ENCODE results near the gene RHOF. TPM values are rescaled to one million over a fixed set of nuclear protein-coding genes. Genes with fewer than 3 reads are reported as not detected.

RHOF gene
- total RNA-seq, 2 donors from 2014 or later = 31.0 to 35.6 TPM

DNA sequence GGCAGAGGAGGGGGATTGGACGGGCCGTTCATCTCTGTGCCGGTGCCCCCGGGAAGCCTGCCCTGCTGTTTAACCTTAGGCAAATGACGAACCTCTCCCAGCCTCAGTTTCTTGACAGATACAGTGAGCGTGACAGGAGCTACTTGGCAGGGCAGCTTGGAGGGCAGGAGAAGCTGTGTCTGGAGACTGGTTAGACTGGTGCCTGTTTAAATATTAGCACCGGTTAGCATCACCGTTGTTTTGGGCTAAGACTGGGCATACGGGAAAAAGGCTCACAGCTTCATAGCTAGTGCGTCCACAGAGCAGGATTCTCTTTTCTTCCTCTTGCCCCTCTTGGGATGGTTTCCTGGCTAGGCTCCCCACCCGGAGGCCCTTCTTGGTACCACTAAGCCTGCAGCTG lies 38.7 kb downstream of the RHOF start:
- Histone ChIP-seq H3K36me3 (ENCODE audit: control insufficient read depth, insufficient read depth, low read length) (peaks cover 27% of the 10 kb centered on the region), H3K27ac (ENCODE audit: low read depth, low read length) (no peak overlapping the region), H3K9ac (ENCODE audit: extremely low read depth, low read length, poor library complexity, severe bottlenecking) (no peak overlapping the region), H3K9me3 (ENCODE audit: control insufficient read depth, low read length) (no peaks in the 10 kb centered on the region), H3K4me1 (ENCODE audit: control insufficient read depth, insufficient read depth, low read length) (no peaks in the 10 kb centered on the region), H3K27me3 (ENCODE audit: control insufficient read depth, insufficient read depth, low read length, poor library complexity, severe bottlenecking) (no peaks in the 10 kb centered on the region), H3K4me3 (ENCODE audit: low read length) (no peak overlapping the region)
- Mint-ChIP-seq H3K36me3 (ENCODE audit: low read depth) (peaks cover 35% of the 10 kb centered on the region), H3K9me3 (no peaks in the 10 kb centered on the region), H3K27ac (no peak overlapping the region), H3K4me3 (no peak overlapping the region), H3K4me1 (no peaks in the 10 kb centered on the region), H3K27me3 (ENCODE audit: insufficient read depth) (no peaks in the 10 kb centered on the region)
- no peak for DNase-seq
- TF ChIP-seq, protein P1, sequence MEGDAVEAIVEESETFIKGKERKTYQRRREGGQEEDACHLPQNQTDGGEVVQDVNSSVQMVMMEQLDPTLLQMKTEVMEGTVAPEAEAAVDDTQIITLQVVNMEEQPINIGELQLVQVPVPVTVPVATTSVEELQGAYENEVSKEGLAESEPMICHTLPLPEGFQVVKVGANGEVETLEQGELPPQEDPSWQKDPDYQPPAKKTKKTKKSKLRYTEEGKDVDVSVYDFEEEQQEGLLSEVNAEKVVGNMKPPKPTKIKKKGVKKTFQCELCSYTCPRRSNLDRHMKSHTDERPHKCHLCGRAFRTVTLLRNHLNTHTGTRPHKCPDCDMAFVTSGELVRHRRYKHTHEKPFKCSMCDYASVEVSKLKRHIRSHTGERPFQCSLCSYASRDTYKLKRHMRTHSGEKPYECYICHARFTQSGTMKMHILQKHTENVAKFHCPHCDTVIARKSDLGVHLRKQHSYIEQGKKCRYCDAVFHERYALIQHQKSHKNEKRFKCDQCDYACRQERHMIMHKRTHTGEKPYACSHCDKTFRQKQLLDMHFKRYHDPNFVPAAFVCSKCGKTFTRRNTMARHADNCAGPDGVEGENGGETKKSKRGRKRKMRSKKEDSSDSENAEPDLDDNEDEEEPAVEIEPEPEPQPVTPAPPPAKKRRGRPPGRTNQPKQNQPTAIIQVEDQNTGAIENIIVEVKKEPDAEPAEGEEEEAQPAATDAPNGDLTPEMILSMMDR (conservative IDR thresholded peaks at IDR 0.05) = no peak
- 91 to 93% methylated on average over 11 of the region's 11 CpGs for WGBS, 2 experiments (ENCODE audit: insufficient coverage in 1 of 2, insufficient read length in 1 of 2)

DNA sequence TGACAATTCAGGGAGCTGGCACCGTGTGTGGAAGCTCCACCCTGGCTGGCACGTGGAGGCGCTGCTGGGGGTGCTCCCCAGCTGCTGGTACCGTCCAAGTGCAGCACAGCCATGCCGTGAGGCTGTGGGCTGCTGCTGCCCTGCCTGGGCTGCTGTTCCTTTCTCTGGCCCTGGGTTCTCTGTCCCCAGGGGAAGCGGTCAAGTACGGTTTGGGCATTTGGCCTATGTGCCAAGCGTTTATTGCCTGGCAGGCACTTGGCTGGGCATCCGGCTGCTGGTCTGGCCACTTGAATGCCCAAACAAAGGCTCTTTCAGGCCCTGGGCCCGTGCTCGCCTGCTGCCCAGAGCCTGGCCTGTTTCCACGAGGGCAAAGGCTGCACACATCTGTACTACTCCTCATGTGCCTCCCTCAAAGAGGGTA lies 39.6 kb downstream of the RHOF start:
- H3K4me1 Mint-ChIP-seq = peaks cover 3% of the 10 kb centered on the region
- no peak overlapping the region for H3K4me3 ChIP-seq (ENCODE audit: low read length)
- H3K36me3 Mint-ChIP-seq (ENCODE audit: low read depth) = peaks cover 39% of the 10 kb centered on the region
- no peak for DNase-seq
- TF ChIP-seq, protein P1 (conservative IDR thresholded peaks at IDR 0.05) = no peak
- H3K27ac Mint-ChIP-seq = no peak overlapping the region
- no peaks in the 10 kb centered on the region for H3K9me3 ChIP-seq (ENCODE audit: control insufficient read depth, low read length)
- no peak overlapping the region for H3K27ac ChIP-seq (ENCODE audit: low read depth, low read length)
- no peaks in the 10 kb centered on the region for H3K27me3 ChIP-seq (ENCODE audit: control insufficient read depth, insufficient read depth, low read length, poor library complexity, severe bottlenecking)
- 92 to 95% methylated on average over 12 of the region's 12 CpGs for WGBS, 2 experiments (ENCODE audit: insufficient coverage in 1 of 2, insufficient read length in 1 of 2)
- peaks cover 27% of the 10 kb centered on the region for H3K36me3 ChIP-seq (ENCODE audit: control insufficient read depth, insufficient read depth, low read length)
- H3K4me3 Mint-ChIP-seq = no peak overlapping the region
- H3K9me3 Mint-ChIP-seq = no peaks in the 10 kb centered on the region
- H3K9ac ChIP-seq (ENCODE audit: extremely low read depth, low read length, poor library complexity, severe bottlenecking) = no peak overlapping the region
- H3K27me3 Mint-ChIP-seq (ENCODE audit: insufficient read depth) = no peaks in the 10 kb centered on the region
- H3K4me1 ChIP-seq (ENCODE audit: control insufficient read depth, insufficient read depth, low read length) = no peaks in the 10 kb centered on the region

DNA sequence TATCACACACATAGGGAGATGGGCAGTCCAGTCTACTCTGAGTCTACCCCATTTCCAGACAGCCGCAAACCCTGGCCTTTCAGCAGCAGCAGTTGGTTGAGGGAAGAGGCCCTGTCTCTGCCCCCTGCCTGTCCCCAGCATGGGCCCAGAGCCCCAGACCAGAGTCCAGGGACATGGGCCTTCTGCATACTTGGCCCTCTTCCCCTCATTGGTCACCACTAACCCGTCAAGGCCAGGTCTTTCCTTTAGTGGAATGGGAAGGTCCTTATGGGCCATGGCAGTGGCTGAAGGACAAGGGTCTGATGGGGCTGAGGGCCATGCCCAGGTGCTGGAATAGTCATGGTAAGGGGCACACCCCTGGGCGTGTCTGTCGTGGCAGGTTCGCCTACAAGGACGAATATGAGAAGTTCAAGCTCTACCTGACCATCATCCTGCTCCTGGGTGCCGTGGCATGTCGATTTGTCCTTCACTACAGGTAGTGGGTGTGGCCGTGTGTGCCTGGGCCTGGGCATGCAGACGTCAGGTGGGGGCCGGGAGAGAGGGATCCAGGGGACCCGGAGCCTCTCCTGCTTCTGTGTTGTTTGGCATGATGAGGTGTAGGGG lies 41.6 kb downstream of the RHOF start:
- Histone ChIP-seq H3K27ac (ENCODE audit: low read depth, low read length) (no peak overlapping the region), H3K36me3 (ENCODE audit: control insufficient read depth, insufficient read depth, low read length) (peaks cover 27% of the 10 kb centered on the region), H3K9ac (ENCODE audit: extremely low read depth, low read length, poor library complexity, severe bottlenecking) (no peak overlapping the region), H3K4me3 (ENCODE audit: low read length) (no peak overlapping the region), H3K9me3 (ENCODE audit: control insufficient read depth, low read length) (no peaks in the 10 kb centered on the region), H3K27me3 (ENCODE audit: control insufficient read depth, insufficient read depth, low read length, poor library complexity, severe bottlenecking) (no peaks in the 10 kb centered on the region), H3K4me1 (ENCODE audit: control insufficient read depth, insufficient read depth, low read length) (peaks cover 6% of the 10 kb centered on the region)
- no peak for DNase-seq
- no peaks in the 10 kb centered on the region for H3K27me3 Mint-ChIP-seq (ENCODE audit: insufficient read depth)
- H3K9me3 Mint-ChIP-seq = no peaks in the 10 kb centered on the region
- WGBS, 2 experiments (ENCODE audit: insufficient coverage in 1 of 2, insufficient read length in 1 of 2) = 92 to 94% methylated on average over 6 to 12 of the region's 12 CpGs
- H3K4me1 Mint-ChIP-seq = peaks cover 10% of the 10 kb centered on the region
- TF ChIP-seq, protein P1 (conservative IDR thresholded peaks at IDR 0.05) = no peak
- H3K27ac Mint-ChIP-seq = no peak overlapping the region
- H3K36me3 Mint-ChIP-seq (ENCODE audit: low read depth) = peaks cover 38% of the 10 kb centered on the region
- no peak overlapping the region for H3K4me3 Mint-ChIP-seq

All from endodermal cell (in vitro differentiated cells).